SU-DHL-6 (cell line): ENCODE results near the gene CNP.
"Not testable (repeated sequence)": the region's sequence is repeated elsewhere in the genome, so short reads cannot be mapped to it uniquely, and the experiment has no call there.

ENCODE experiments used
- H2AFZ ChIP-seq: fragments of 200-600 bp; sonication (generic); 2 replicates; pipeline ENCODE4 v1.6.1; 2014; ENCODE audit warnings: low read depth, mild to moderate bottlenecking, moderate library complexity, mixed read lengths, antibody characterized with exemption, low read length; ENCODE audit not compliant: severe bottlenecking
- H3F3A ChIP-seq: fragments of 200-600 bp; shearing (Covaris generic); 2 replicates; pipeline ENCODE4 v1.6.0; 2016; ENCODE audit warnings: antibody characterized with exemption, mild to moderate bottlenecking; ENCODE audit not compliant: insufficient read depth
- H3K27ac ChIP-seq: fragments of 200-600 bp; sonication (generic); 2 replicates; pipeline ENCODE4 v1.5.1; 2016; ENCODE audit warnings: low read depth, mild to moderate bottlenecking, low read length, moderate library complexity, mixed read lengths
- H3K27me3 ChIP-seq: fragments of 200-600 bp; sonication (generic), shearing (Covaris generic); 2 replicates; pipeline ENCODE4 v1.6.0; 2014; ENCODE audit warnings: mild to moderate bottlenecking, low read length
- H3K36me3 ChIP-seq: fragments of 200-600 bp; sonication (generic); 2 replicates; pipeline ENCODE4 v1.6.1; 2014; ENCODE audit warnings: mild to moderate bottlenecking, low read length, mixed read lengths
- H3K4me2 ChIP-seq: fragments of 300-600, 200-600 bp; shearing (Covaris generic), sonication (generic); 2 replicates; pipeline ENCODE4 v1.6.0; 2014; ENCODE audit warnings: low read length, low read depth, mild to moderate bottlenecking; ENCODE audit not compliant: poor library complexity, severe bottlenecking
- H3K4me3 ChIP-seq: fragments of 200-600 bp; sonication (generic); 2 replicates; pipeline ENCODE4 v1.5.1; 2014; ENCODE audit warnings: antibody characterized with exemption, low read length, mild to moderate bottlenecking, mixed read lengths; ENCODE audit not compliant: insufficient read depth, poor library complexity, severe bottlenecking
- H3K79me2 ChIP-seq: fragments of 200-600 bp; sonication (generic); 2 replicates; pipeline ENCODE4 v1.6.1; 2014; ENCODE audit warnings: mild to moderate bottlenecking, low read length, moderate library complexity; ENCODE audit not compliant: insufficient read depth
- H3K9ac ChIP-seq: fragments of 200-600 bp; sonication (generic); 2 replicates; pipeline ENCODE4 v1.7.0; 2014; ENCODE audit warnings: mild to moderate bottlenecking, low read length
- H3K9me2 ChIP-seq: fragments of 200-600 bp; sonication (generic); replicated peaks from 2 replicates; pipeline ENCODE4 v1.6.1; 2014; ENCODE audit warnings: low read length; ENCODE audit not compliant: insufficient read depth
- H3K9me3 ChIP-seq: fragments of 200-600 bp; sonication (generic); 2 replicates; pipeline ENCODE4 v1.6.1; 2014; ENCODE audit warnings: low read length, mixed read lengths; ENCODE audit not compliant: insufficient read depth
- H4K20me1 ChIP-seq: fragments of 200-600 bp; sonication (generic); 2 replicates; pipeline ENCODE4 v1.6.1; 2014; ENCODE audit warnings: low read depth, mild to moderate bottlenecking, antibody characterized with exemption, low read length, moderate library complexity, mixed read lengths
- EZH2phosphoT487 ChIP-seq: fragments of 200-600 bp; sonication (generic), shearing (Covaris generic); conservative IDR thresholded peaks from 2 replicates; pipeline ENCODE4 v1.6.1; 2018; ENCODE audit warnings: mild to moderate bottlenecking, antibody characterized with exemption, low read length, moderate library complexity, mixed read lengths
- TF ChIP-seq, protein P1 (sequence below): fragments of 200-600 bp; sonication (generic); IDR thresholded peaks from one replicate; pipeline ENCODE4 v1.5.1; 2017; ENCODE audit warnings: antibody characterized with exemption, mild to moderate bottlenecking, low read length, moderate library complexity; ENCODE audit not compliant: insufficient read depth, poor library complexity, severe bottlenecking

The CNP gene

DNA sequence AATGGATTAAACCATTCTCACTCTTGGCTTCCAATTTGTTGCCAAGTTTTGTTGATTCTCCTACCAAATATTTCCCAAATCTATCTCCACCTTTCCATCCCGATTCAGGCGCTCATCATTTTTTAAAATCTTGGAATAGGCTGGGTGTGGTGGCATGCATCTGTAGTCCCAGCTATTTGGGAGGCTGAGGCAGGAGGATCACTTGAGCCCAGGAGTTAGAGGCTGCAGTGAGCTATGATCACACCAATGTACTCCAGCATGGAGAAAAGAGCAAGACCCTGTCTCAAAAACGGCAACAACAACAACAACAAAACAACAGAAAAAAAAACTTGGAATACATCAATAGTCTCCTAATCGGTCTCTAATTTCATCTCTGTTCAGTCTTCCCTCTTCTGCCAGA is 52.4 kb downstream of the CNP start:
- Histone ChIP-seq H3K9me2 (no peaks in the 10 kb centered on the region), H3F3A (0 out of 2 replicates have a peak, but pooled peaks cover 3% of the 10 kb centered on the region), H2AFZ (no peak overlapping the region), H3K79me2 (peaks cover 43% of the 10 kb centered on the region), H3K9ac (no peak overlapping the region), H3K36me3 (no peaks in the 10 kb centered on the region), H3K27ac (no peak overlapping the region), H3K27me3 (no peaks in the 10 kb centered on the region), H3K4me2 (no peak overlapping the region), H3K9me3 (no peaks in the 10 kb centered on the region), H3K4me3 (no peak overlapping the region), H4K20me1 (no peaks in the 10 kb centered on the region)
- TF ChIP-seq EZH2phosphoT487 = no peak
- TF ChIP-seq, protein P1, sequence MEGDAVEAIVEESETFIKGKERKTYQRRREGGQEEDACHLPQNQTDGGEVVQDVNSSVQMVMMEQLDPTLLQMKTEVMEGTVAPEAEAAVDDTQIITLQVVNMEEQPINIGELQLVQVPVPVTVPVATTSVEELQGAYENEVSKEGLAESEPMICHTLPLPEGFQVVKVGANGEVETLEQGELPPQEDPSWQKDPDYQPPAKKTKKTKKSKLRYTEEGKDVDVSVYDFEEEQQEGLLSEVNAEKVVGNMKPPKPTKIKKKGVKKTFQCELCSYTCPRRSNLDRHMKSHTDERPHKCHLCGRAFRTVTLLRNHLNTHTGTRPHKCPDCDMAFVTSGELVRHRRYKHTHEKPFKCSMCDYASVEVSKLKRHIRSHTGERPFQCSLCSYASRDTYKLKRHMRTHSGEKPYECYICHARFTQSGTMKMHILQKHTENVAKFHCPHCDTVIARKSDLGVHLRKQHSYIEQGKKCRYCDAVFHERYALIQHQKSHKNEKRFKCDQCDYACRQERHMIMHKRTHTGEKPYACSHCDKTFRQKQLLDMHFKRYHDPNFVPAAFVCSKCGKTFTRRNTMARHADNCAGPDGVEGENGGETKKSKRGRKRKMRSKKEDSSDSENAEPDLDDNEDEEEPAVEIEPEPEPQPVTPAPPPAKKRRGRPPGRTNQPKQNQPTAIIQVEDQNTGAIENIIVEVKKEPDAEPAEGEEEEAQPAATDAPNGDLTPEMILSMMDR = no peak

DNA sequence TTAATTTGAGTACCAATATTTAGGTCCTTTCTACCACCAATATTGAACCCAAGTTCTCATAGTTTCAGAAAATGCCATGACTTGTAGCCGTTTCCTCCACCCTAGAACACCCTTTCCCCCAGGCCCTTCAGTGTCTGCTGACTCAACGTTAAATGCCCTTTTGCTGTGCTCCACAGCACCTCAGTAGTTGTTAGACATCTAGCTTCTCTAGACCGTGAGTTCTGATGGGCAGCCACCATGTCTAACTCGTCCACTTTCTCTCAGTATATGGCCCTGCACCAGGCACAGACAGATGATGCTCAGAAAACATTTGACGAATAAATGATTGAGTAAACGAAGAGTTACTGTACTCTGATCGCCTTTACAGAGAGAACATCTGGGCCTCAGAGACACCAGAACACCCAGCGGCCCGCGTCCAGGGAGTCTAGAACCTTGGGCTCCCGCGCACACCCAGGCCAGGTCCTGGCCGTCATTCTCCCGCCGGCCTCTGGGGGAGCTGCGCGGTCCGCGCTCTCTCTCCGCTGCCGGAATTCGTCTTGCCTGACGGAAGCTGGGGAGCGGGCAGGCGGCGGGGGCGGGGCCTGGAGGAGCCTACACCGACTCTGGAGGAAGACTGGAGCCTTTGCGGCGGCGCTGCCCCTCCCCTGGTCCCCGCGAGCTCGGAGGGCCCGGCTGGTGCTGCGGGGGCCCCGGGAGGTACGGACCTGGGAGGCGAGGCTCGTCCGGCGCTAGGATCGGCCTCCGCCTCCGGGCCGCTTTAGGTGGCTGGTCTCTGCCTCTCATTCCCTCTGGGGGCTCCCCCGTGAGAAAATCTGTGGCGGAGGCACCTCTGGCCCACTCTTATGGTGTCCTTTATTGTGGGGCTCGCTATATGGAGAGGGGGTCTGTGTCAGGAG is 53.2 kb downstream of the CNP start, which contains the start of gene NKIRAS2:
Gene NKIRAS2 (plus strand): TSS at position 582 of the 896 bp plus-strand sequence. CDS start 1,488 bp downstream, outside the sequence.
- Histone ChIP-seq H3K27ac (peak within 1 kb of the TSS; percentile 46), H3K4me2 (peak within 1 kb of the TSS; percentile 84), H3K36me3 (no peaks in the 10 kb centered on the region), H3F3A (0 out of 2 replicates have a peak, but pooled peaks cover 3% of the 10 kb centered on the region), H3K27me3 (no peaks in the 10 kb centered on the region), H4K20me1 (no peaks in the 10 kb centered on the region), H3K9me2 (no peaks in the 10 kb centered on the region), H3K9me3 (no peaks in the 10 kb centered on the region), H3K79me2 (peaks cover 35% of the 10 kb centered on the region), H2AFZ (peak within 1 kb of the TSS; percentile 91), H3K4me3 (peak within 1 kb of the TSS; percentile 82), H3K9ac (peak within 1 kb of the TSS; percentile 90)
- TF ChIP-seq EZH2phosphoT487 = no peak
- TF ChIP-seq, protein P1 = peak; percentile 85

DNA sequence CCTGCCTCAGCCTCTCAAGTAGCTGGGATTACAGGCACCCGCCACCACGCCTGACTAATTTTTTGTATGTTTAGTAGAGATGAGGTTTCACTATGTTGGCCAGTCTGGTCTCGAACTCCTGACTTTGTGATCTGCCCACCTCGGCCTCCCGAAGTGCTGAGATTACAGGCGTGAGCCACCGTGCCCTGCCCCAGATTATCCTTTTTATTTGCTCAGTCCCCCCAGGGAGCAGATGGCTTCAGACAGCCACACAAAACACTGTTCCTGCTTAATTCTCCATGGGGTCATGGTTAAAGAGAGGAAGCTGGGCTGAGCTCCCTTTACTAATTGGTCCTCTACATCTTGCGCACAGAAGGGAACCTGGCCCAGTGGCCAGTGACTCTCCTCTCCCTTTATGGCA is 54.2 kb downstream of the CNP start:
- peaks cover 24% of the 10 kb centered on the region for H3K79me2 ChIP-seq
- H3K36me3 ChIP-seq, H3K27me3 ChIP-seq, H3F3A ChIP-seq, H3K9me3 ChIP-seq, H3K9me2 ChIP-seq, H3K27ac ChIP-seq, H2AFZ ChIP-seq, H4K20me1 ChIP-seq: not testable (repeated sequence)
- peak overlapping the region; percentile 90 for H3K9ac ChIP-seq
- H3K4me3 ChIP-seq = peak overlapping the region; percentile 82
- peak overlapping the region; percentile 84 for H3K4me2 ChIP-seq
